Prostate gland (tissue), 2 donors: ENCODE results near the gene EID2B.

Experiments used
- CTCF ChIP-seq, 4 experiments: fragments of 200-600 bp in 2 of 4; fragments of 450-650 bp in 2 of 4; sonication (generic) in 2 of 4; IDR thresholded peaks; 1 replicate in 3 of 4; 2 replicates in 1 of 4; pipeline ENCODE4 v1.5.1; 2016 to 2019; ENCODE audit warnings: antibody characterized with exemption in 4 of 4, mild to moderate bottlenecking in 2 of 4, moderate library complexity in 2 of 4
- POLR2A ChIP-seq: fragments of 450-650 bp; IDR thresholded peaks from one replicate; pipeline ENCODE4 v1.6.1; 2016; ENCODE audit warnings: antibody characterized with exemption, mild to moderate bottlenecking
- POLR2AphosphoS5 ChIP-seq: sonication (generic); formaldehyde crosslinking; IDR thresholded peaks from one replicate; pipeline ENCODE4 v1.6.1; 2017; ENCODE audit warnings: antibody characterized with exemption

GRCh38 chr19:39540333-39540673, 7.7 kb upstream of the EID2B start:
- TF ChIP-seq CTCF (IDR thresholded peaks at IDR 0.05) (no peak), POLR2AphosphoS5 (no peak), POLR2A (no peak)
